ENCODE results near the gene COLEC12. TPM values are rescaled to one million over a fixed set of nuclear protein-coding genes. Genes with fewer than 3 reads are reported as not detected.
A peak's percentile ranks its signal among the peaks of the same experiment; 100 is the strongest.

Gene COLEC12
- total RNA-seq, 1 experiment from 2014 or later, result 0.03 TPM

DNA sequence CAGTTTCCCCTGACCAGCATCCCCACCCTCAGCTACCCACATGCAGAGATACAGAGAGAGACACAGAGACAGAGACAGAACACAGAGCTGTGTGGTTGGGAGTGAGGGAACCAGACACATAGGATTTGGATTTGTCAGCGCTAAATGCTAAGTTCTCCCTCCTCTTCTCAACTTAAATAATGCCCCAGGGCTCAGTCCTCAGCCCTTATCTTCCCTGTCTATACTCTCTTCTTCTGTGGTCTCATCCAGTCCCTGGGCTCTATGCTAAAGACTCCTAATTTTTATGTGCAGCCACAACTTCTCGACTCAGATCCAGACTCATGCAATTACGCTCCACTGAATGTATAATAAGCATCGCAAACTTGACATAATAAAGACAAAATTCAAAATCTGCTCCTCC lies 47.1 kb downstream of the COLEC12 start:
- no peak overlapping the region for H3K4me3 ChIP-seq (ENCODE audit: low read depth in 2 of 2, low read length in 2 of 2)
- intact Hi-C loops (cut with micrococcal nuclease; ENCODE audit: unreplicated experiment) (no loop called here), in situ Hi-C loops (cut with HindIII; ENCODE audit: low pct_unique_long_range_greater_than_20kb, low sequenced_read_pairs) (no loop called here)
- DNase-seq (ENCODE audit: low read depth, low spot score) (no peak), ATAC-seq (no peak)
- no peaks in the 10 kb centered on the region for H3K9me3 ChIP-seq (ENCODE audit: control insufficient read depth, insufficient read depth, low read depth, low read length)
- H3K4me1 ChIP-seq (ENCODE audit: control insufficient read depth, insufficient read depth, low read length), result no peaks in the 10 kb centered on the region
- no peak overlapping the region for H3K27ac ChIP-seq (ENCODE audit: low read length)
- no peaks in the 10 kb centered on the region; the same call in 1 of the 2 replicates for H3K27me3 ChIP-seq (ENCODE audit: control insufficient read depth, insufficient read depth, low read length)
- TF ChIP-seq CTCF (IDR thresholded peaks at IDR 0.05) (no peak), TCF7L2 (IDR thresholded peaks at IDR 0.05; ENCODE audit: low read depth, low read length) (no peak), POLR2AphosphoS5 (IDR thresholded peaks at IDR 0.05; ENCODE audit: low read depth, low read length) (no peak), SIN3A (IDR thresholded peaks at IDR 0.05; ENCODE audit: borderline replicate concordance, insufficient read depth, low read depth, low read length) (no peak)
- TF ChIP-seq, protein P1, sequence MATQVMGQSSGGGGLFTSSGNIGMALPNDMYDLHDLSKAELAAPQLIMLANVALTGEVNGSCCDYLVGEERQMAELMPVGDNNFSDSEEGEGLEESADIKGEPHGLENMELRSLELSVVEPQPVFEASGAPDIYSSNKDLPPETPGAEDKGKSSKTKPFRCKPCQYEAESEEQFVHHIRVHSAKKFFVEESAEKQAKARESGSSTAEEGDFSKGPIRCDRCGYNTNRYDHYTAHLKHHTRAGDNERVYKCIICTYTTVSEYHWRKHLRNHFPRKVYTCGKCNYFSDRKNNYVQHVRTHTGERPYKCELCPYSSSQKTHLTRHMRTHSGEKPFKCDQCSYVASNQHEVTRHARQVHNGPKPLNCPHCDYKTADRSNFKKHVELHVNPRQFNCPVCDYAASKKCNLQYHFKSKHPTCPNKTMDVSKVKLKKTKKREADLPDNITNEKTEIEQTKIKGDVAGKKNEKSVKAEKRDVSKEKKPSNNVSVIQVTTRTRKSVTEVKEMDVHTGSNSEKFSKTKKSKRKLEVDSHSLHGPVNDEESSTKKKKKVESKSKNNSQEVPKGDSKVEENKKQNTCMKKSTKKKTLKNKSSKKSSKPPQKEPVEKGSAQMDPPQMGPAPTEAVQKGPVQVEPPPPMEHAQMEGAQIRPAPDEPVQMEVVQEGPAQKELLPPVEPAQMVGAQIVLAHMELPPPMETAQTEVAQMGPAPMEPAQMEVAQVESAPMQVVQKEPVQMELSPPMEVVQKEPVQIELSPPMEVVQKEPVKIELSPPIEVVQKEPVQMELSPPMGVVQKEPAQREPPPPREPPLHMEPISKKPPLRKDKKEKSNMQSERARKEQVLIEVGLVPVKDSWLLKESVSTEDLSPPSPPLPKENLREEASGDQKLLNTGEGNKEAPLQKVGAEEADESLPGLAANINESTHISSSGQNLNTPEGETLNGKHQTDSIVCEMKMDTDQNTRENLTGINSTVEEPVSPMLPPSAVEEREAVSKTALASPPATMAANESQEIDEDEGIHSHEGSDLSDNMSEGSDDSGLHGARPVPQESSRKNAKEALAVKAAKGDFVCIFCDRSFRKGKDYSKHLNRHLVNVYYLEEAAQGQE (IDR thresholded peaks at IDR 0.05; ENCODE audit: insufficient read depth in 1 of 2, low read depth in 2 of 2, low read length in 1 of 2), result no peak
- ChIA-PET CTCF (no interaction called here), POLR2A (no interaction called here)
- BruUV-seq (replicated peaks), result no TSS peak
- no peaks in the 10 kb centered on the region for H3K36me3 ChIP-seq (ENCODE audit: control insufficient read depth, insufficient read depth, low read length)

GRCh38 chr18:452816-453215 lies 47.7 kb downstream of the COLEC12 start:
- no TSS peak for BruUV-seq (replicated peaks)
- H3K36me3 ChIP-seq (ENCODE audit: control insufficient read depth, insufficient read depth, low read length), result no peaks in the 10 kb centered on the region
- H3K4me3 ChIP-seq (ENCODE audit: low read depth in 2 of 2, low read length in 2 of 2), result no peak overlapping the region
- ChIA-PET POLR2A (no interaction called here), CTCF (no interaction called here)
- intact Hi-C loops (cut with micrococcal nuclease; ENCODE audit: unreplicated experiment), result no loop called here
- H3K9me3 ChIP-seq (ENCODE audit: control insufficient read depth, insufficient read depth, low read depth, low read length), result no peaks in the 10 kb centered on the region
- H3K27me3 ChIP-seq (ENCODE audit: control insufficient read depth, insufficient read depth, low read length), result no peaks in the 10 kb centered on the region; the same call in 1 of the 2 replicates
- H3K27ac ChIP-seq (ENCODE audit: low read length), result no peak overlapping the region
- no peaks in the 10 kb centered on the region for H3K4me1 ChIP-seq (ENCODE audit: control insufficient read depth, insufficient read depth, low read length)
- no peak for ATAC-seq
- in situ Hi-C loops (cut with HindIII; ENCODE audit: low pct_unique_long_range_greater_than_20kb, low sequenced_read_pairs), result no loop called here
- no peak for TF ChIP-seq CTCF (IDR thresholded peaks at IDR 0.05)
- DNase-seq (ENCODE audit: low read depth, low spot score), result no peak

GRCh38 chr18:449374-449773 lies 51.1 kb downstream of the COLEC12 start:
- TF ChIP-seq, protein P1 (IDR thresholded peaks at IDR 0.05; ENCODE audit: insufficient read depth in 1 of 2, low read depth in 2 of 2, low read length in 1 of 2), result no peak
- TF ChIP-seq POLR2AphosphoS5 (IDR thresholded peaks at IDR 0.05; ENCODE audit: low read depth, low read length) (no peak), SIN3A (IDR thresholded peaks at IDR 0.05; ENCODE audit: borderline replicate concordance, insufficient read depth, low read depth, low read length) (no peak), TCF7L2 (IDR thresholded peaks at IDR 0.05; ENCODE audit: low read depth, low read length) (no peak), CTCF (IDR thresholded peaks at IDR 0.05) (no peak)
- Histone ChIP-seq H3K27me3 (ENCODE audit: control insufficient read depth, insufficient read depth, low read length) (peaks cover 2% of the 10 kb centered on the region), H3K4me1 (ENCODE audit: control insufficient read depth, insufficient read depth, low read length) (no peaks in the 10 kb centered on the region), H3K4me3 (ENCODE audit: low read depth in 2 of 2, low read length in 2 of 2) (no peak overlapping the region), H3K9me3 (ENCODE audit: control insufficient read depth, insufficient read depth, low read depth, low read length) (no peaks in the 10 kb centered on the region), H3K36me3 (ENCODE audit: control insufficient read depth, insufficient read depth, low read length) (no peaks in the 10 kb centered on the region), H3K27ac (ENCODE audit: low read length) (no peak overlapping the region)
- POLR2A ChIA-PET, result no interaction called here
- intact Hi-C loops (cut with micrococcal nuclease; ENCODE audit: unreplicated experiment) (no loop called here), in situ Hi-C loops (cut with HindIII; ENCODE audit: low pct_unique_long_range_greater_than_20kb, low sequenced_read_pairs) (no loop called here)
- DNase-seq (ENCODE audit: low read depth, low spot score) (no peak), ATAC-seq (peak; percentile 51; the same call in 1 of the 2 replicates)
- BruUV-seq (replicated peaks), result no TSS peak
- CTCF ChIA-PET, result no interaction called here

All from Panc1 (cell line).